Measurements from ENCODE around the gene PLEKHM3.

The PLEKHM3 gene

DNA sequence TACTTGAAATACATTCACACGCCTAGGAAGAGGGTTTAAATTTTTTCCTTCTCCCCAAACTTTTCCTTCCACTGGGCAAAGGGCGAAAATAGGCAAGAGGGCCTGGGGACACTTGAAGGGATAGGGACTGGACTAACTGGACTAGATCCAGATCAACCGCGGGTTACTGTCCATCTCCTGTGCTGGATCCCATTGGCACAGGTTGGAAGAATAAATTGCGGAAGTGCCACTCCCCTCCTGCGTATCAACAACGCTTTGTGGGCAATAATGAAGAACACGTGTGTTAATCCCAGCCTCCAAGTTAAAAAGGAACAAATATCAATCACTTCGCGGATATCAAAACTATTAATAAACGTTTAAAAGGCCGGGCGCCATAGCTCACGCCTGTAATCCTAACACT is 253.9 kb downstream of the PLEKHM3 start:
- Histone ChIP-seq H3K27ac (replicated peaks) (no peak overlapping the region), H3K4me3 (replicated peaks; ENCODE audit: insufficient read depth, low read length) (no peak overlapping the region), H3K27me3 (ENCODE audit: insufficient read depth, poor library complexity, severe bottlenecking) (no peaks in the 10 kb centered on the region)
- TF ChIP-seq SPI1 (IDR thresholded peaks at IDR 0.05; ENCODE audit: borderline replicate concordance, low read depth) (no peak), GABPA (IDR thresholded peaks at IDR 0.05; ENCODE audit: low read depth) (no peak), POLR2AphosphoS5 (IDR thresholded peaks at IDR 0.05; ENCODE audit: low read depth) (no peak)
- TF ChIP-seq, protein P1, sequence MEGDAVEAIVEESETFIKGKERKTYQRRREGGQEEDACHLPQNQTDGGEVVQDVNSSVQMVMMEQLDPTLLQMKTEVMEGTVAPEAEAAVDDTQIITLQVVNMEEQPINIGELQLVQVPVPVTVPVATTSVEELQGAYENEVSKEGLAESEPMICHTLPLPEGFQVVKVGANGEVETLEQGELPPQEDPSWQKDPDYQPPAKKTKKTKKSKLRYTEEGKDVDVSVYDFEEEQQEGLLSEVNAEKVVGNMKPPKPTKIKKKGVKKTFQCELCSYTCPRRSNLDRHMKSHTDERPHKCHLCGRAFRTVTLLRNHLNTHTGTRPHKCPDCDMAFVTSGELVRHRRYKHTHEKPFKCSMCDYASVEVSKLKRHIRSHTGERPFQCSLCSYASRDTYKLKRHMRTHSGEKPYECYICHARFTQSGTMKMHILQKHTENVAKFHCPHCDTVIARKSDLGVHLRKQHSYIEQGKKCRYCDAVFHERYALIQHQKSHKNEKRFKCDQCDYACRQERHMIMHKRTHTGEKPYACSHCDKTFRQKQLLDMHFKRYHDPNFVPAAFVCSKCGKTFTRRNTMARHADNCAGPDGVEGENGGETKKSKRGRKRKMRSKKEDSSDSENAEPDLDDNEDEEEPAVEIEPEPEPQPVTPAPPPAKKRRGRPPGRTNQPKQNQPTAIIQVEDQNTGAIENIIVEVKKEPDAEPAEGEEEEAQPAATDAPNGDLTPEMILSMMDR (IDR thresholded peaks at IDR 0.05; ENCODE audit: insufficient read depth, low read length) = no peak
- TF ChIP-seq, protein P2, sequence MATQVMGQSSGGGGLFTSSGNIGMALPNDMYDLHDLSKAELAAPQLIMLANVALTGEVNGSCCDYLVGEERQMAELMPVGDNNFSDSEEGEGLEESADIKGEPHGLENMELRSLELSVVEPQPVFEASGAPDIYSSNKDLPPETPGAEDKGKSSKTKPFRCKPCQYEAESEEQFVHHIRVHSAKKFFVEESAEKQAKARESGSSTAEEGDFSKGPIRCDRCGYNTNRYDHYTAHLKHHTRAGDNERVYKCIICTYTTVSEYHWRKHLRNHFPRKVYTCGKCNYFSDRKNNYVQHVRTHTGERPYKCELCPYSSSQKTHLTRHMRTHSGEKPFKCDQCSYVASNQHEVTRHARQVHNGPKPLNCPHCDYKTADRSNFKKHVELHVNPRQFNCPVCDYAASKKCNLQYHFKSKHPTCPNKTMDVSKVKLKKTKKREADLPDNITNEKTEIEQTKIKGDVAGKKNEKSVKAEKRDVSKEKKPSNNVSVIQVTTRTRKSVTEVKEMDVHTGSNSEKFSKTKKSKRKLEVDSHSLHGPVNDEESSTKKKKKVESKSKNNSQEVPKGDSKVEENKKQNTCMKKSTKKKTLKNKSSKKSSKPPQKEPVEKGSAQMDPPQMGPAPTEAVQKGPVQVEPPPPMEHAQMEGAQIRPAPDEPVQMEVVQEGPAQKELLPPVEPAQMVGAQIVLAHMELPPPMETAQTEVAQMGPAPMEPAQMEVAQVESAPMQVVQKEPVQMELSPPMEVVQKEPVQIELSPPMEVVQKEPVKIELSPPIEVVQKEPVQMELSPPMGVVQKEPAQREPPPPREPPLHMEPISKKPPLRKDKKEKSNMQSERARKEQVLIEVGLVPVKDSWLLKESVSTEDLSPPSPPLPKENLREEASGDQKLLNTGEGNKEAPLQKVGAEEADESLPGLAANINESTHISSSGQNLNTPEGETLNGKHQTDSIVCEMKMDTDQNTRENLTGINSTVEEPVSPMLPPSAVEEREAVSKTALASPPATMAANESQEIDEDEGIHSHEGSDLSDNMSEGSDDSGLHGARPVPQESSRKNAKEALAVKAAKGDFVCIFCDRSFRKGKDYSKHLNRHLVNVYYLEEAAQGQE (IDR thresholded peaks at IDR 0.05; ENCODE audit: insufficient replicate concordance, low read depth) = no peak
- DNase-seq (ENCODE audit: low read depth in 1 of 2, low spot score in 1 of 2) = no peak
